GM18517 (cell line): ENCODE data around the gene GNA14.
"Not testable (repeated sequence)": the region's sequence is repeated elsewhere in the genome, so short reads cannot be mapped to it uniquely, and the experiment has no call there.

Source experiments
- ATAC-seq: cut with Tn5 transposase; IDR thresholded peaks from one replicate; pipeline ENCODE4 v1.9.1; 2021; ENCODE audit warnings: mild to moderate bottlenecking, moderate library complexity; ENCODE audit not compliant: unreplicated experiment

GNA14 gene

DNA sequence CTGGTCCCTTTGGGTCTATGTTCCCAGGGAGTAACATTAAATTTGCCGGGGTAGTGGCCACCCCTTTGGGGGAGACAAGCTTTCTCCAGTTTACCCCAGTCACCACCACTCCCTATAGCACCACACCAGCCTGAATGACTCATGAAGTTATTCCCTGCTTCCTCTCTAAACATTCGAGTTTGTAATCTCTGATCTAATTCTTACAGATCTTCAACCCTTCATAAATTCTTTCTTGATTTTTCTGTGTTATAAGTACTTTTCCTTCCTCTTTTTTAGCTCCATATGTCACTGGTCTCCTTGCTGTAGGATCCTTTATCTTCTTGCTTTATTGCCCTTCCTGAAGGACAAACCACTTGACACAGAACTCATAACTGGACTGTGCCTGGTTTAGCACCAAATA lies 55.6 kb downstream of the GNA14 start:
- ATAC-seq, result no peak

- no peak for ATAC-seq
These were observed 58.9 kb downstream of the GNA14 start for GRCh38 chr9:77589046-77589795.

GRCh38 chr9:77588271-77588937 lies 59.7 kb downstream of the GNA14 start:
- ATAC-seq, result no peak

DNA sequence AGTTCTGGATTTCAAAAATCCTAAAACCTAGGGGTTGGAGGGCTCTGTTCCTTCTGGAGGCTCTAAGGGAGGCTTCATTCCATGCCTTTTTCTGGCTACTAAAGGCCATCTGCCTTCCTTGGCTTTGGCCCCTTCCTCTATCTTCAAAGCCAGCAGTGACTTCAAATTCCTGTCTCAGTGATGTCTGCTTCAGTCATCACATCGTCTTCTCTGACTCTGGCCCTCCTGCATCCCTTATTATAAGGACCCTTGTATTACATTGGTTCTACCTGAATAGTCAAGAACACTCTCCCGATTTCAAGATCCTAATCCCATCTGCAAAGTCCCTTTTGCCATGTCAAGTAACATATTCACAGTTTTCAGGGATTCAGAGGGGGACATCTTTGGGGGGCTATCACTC lies 60.3 kb downstream of the GNA14 start:
- ATAC-seq, result no peak

GRCh38 chr9:77587042-77587441 lies 61.1 kb downstream of the GNA14 start:
- ATAC-seq, result no peak

- no peak for ATAC-seq
These were observed 61.5 kb downstream of the GNA14 start for GRCh38 chr9:77586591-77586990.

GRCh38 chr9:77585335-77585786 lies 62.8 kb downstream of the GNA14 start:
- ATAC-seq, result no peak

GRCh38 chr9:77584927-77585326 lies 63.2 kb downstream of the GNA14 start:
- ATAC-seq, result not testable (repeated sequence)

- ATAC-seq, result no peak
These were observed 65.1 kb downstream of the GNA14 start for GRCh38 chr9:77582961-77583576.

DNA sequence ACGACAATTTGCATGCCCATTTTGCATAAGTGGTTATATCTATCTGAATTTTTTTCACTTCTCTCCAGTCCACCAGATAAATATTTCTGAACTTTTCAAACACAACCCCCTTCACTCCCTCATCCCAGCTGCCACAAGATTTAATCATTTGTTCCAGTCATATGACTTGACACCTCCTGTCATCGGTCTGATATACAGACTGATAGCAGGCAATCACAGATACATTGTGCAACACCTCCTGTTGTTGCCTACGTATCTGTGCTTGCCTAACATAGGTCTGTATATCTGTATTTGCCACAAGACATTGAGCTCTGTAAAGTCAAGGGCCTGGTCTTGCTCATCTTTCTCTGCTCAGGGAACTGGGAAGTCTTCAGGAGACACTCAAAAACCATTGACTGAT lies 65.6 kb downstream of the GNA14 start:
- no peak for ATAC-seq

DNA sequence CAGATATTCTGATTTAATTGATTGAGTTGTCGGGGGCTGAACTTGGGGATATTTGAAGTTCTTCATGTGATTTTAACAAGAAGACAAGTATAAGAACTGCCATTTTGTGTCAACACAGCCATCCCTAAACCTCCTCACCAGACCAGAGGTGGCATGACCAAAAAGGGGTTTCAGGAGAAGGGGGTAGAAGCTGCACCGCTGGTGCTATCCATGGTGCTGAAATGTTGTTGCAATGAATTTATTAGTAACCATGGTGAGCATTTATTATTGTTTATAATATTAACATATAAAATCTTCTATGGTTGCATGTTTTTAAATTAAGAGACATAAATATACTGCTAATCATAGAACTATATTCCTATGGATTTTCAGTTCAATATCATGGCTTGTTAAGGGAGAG lies 72.3 kb downstream of the GNA14 start:
- ATAC-seq, result no peak

- no peak for ATAC-seq
These were observed 78.8 kb downstream of the GNA14 start for GRCh38 chr9:77569335-77569734.

GRCh38 chr9:77563174-77563573 lies 84.9 kb downstream of the GNA14 start:
- ATAC-seq, result no peak

DNA sequence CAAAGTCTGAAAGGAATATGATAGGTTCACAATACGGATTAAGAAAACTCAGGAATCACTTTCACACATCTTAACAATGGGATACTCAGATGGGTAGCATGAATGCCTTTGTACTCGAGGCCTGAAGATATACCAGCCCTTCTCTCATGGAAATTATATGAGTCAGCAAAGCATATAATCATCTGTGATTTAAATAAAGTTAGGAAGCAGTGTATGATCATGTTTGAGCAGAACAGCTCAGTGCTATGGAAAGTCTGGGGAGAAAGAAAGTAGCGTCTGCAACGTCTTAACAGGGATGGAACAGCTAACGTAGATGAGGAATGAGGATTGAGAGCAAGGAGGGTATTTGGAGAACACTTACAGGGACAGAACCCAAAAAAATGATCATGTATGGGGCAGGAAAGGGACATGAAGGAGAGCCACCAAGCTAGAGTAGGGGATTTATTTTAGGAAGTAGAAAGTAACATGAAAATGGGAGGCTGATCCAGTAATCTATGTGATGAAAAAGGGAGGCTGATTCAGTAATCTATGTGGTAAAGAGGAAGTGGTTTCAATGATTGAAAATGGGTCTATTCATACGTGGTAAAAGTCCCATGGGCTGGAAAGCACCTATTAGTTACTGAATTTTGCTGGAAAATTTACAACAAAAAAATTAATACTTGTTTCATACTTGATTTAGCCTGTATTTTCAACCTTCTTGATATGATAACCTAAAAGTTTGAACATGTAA lies 85.9 kb downstream of the GNA14 start:
- ATAC-seq, result no peak

DNA sequence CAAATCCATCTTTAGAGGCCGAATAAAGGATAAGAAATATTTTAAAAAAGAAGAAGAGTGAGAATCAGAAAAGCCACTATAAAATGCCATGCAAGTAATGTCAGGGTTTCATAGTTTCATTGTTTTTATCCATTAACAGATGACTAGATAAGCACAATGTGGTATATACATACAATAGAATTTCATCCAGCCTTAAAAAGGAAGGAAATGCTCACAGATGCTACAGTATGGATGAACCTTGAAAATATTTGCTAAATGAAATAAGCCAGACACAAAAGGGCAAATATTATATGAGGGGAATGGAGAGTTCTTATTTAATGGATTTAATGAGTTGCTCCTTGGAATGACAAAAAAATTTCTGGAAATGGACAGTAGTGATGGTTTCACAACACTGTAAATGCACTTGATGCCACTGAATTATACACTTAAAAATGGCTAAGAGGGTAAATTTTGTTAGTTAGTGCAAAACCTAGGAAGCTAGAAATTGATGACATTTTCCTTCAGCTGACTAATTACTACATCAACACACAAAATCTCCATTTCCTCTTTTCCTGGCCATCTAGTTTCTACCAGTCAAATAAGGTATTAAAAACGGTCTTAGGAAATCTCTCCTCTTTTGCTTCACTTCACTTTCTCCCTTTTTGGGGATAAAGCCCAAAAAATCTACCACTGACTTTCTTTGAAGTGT lies 86.6 kb downstream of the GNA14 start:
- ATAC-seq, result no peak

DNA sequence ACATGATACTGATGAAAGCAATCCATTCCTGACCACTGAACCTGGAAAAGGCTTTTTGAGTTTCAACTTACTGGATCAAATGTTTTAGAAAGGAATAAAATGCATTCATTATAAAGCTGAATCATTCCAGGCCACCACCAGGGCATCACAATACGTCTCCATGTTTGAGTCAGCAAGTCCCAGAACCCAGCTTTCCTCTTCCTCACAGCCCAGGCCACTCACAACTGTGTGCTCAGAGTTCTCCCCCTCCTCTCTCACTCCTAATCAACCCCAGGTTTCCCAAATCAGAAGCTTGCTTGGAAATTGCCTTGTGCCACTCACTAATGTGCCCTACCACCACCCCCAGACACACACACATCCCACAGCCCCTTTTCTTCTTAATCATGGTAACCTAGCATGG lies 91.7 kb downstream of the GNA14 start:
- ATAC-seq, result no peak

- ATAC-seq, result no peak
These were observed 93.5 kb downstream of the GNA14 start for GRCh38 chr9:77554586-77555105.

- no peak for ATAC-seq
These were observed 100.9 kb downstream of the GNA14 start for GRCh38 chr9:77547106-77547730.

GRCh38 chr9:77546376-77546950 lies 101.7 kb downstream of the GNA14 start:
- no peak for ATAC-seq

DNA sequence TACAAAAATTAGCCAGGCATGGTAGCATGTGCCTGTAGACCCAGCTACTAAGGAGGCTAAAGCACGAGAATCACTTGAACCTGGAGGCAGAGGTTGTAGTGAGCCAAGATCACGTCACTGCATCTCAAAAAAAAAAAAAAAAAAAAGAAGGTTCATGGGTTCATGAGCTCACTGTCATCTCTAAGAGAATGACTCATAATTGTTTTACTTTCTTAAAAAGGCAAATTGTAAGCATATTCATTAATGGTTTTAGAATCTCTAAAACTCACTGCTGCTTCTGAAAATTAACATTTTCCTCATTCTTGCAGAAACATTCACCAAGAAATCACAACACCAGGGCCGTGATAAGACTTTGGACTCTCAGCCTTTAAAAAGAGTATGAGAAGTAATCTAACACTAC lies 103.6 kb downstream of the GNA14 start:
- ATAC-seq, result no peak
